DLD1 (cell line): Measurements from ENCODE around the gene ANKRD18A.

Experiments used
- in situ Hi-C: cut with HindIII; loops from 2 replicates; pipeline ENCODE4 v1.10.0; 2017; ENCODE audit warnings: low sequenced_read_pairs

ANKRD18A gene

GRCh38 chr9:38620483-38621433 is at the start of gene ANKRD18A:
TSS of gene ANKRD18A (minus strand) at chr9:38620596. CDS start at chr9:38620285, 311 bp downstream.
- in situ Hi-C loops = no loop called here

DNA sequence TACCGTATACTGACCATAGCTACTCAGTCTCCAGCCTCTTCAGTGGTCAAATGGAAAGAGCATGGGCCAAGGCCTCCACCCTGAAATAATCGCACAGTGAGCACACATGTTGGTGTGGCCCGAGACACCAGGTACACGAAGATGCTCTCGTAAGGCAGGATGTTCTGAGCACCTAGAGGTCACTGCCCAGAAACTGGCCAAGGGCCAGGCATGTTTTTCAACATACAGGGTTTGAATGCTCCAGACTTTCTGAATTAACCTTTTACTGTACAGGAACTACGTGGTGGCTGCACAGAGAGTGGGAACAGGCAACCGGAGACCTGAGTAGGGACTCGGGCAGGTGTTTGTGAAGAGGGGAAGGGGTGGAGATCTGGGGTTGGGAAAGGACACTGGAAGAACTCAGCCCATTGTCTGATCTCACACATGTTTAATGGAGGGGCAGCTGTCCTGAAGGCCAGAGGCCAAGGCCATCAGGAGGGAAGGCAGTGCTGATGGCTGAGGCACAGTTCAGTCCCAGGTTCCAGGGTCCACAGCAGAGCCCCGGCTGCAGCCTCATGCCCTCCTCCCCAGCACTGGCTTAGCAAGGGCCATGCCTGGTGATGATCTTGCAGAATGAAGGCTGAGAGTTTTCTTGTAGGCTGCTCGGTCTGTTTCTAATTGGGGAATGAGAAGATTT is 48.5 kb upstream of the ANKRD18A start:
- in situ Hi-C loops = no loop called here

DNA sequence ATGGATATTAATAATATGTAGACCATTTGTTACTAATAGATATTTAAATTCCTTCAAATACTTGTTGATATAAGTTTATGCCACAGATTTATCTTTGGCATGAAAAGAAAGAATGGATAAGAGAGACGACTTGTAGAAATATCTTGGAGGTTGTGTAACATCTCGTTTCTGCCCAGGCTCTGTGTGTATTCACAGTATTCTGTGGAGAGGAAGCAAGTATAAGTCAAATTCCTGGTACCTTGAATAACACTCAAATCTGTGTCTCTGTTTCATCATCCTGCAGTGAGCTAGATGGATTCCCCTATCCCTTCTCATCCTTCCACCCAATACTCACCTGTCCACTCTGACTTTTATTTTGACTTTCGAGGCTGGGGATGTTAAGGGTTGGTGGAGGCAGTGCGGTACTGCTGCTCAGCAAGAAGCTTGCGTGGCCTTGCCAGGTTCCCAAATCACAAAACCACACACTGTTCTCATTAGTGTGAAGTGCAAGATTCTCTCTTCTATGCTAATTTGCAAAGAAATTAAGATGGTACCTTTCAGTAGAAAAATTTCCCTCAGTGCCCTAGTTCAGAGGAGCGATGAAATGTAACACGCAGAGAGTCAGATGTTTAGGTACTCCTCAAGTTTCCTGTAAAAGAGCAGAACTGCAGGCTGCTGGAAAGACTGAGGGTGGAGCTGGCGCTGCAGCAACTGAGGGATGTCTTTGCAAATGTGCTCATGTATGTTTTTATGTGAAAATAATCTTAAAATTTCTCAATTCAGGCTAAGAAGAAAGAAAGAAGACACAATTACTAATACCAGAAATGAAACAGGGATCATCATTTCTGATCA is 42.6 kb upstream of the ANKRD18A start:
- in situ Hi-C loops = no loop called here

- in situ Hi-C loops = no loop called here
These were observed 39.1 kb upstream of the ANKRD18A start for GRCh38 chr9:38659538-38659937.

GRCh38 chr9:38656896-38657295 is 36.5 kb upstream of the ANKRD18A start:
- in situ Hi-C loops = no loop called here

- in situ Hi-C loops = no loop called here
These were observed 32.1 kb upstream of the ANKRD18A start for GRCh38 chr9:38652486-38652885.

DNA sequence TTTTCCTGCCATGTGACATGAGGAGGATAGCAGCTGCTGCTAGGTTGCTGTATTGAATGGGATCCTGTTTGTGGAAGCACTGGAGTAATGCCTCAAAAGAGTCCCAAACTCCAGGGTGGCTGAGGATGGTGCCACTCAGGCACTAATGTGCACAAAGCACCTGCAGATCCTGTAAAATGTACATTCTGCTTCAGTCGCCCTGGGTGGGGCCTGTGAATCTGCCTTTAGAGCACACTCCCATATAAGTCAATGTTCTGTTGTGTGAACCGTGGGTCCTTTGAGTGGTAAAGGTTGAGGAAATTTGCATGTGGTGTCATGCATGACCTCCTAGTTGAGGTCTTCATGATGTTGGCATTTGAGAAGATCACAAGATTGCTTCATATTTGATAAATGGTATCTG is 31.6 kb upstream of the ANKRD18A start:
- in situ Hi-C loops = no loop called here

GRCh38 chr9:38651400-38652042 is 31.1 kb upstream of the ANKRD18A start:
- in situ Hi-C loops = no loop called here

DNA sequence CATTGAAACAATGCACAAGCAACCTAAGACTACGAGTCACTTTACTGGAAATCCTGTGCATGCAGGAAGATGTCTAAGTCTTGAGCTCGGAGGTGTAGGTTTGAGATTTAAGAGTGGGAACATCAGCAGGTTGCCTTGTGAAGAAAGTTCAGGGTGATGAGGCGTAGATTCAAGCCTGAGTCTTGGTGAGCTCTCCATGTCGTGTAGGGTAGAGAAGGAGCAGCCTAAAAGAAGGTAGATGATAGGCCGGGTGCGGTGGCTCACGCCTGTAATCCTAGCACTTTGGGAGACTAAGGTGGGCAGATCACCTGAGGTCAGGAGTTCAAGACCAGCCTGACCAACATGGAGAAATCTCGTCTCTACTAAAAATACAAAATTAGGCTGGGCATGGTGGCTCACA is 30.2 kb upstream of the ANKRD18A start:
- in situ Hi-C loops = no loop called here

- in situ Hi-C loops = no loop called here
These were observed 29.5 kb upstream of the ANKRD18A start for GRCh38 chr9:38649731-38650363.

DNA sequence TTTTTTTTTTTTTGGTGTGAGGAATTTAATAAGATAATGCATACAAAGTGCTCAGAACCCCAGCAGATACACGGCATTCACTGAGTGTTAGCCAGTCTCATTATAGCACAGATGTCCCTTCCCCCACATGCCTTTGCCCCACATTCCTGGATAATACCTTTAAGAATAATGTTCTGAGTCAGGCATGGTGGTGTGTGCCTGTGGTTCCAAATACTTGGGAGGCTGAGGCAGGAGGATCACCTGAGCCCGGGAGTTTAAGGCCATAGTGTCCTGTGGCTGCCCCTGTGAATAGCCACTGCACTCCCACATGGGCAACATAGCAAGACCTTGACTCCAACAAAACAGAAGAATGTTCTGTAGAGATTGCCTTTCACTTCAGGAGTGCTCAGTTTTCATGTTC is 24.2 kb upstream of the ANKRD18A start:
- in situ Hi-C loops = no loop called here

- in situ Hi-C loops = no loop called here
These were observed 23.4 kb upstream of the ANKRD18A start for GRCh38 chr9:38643815-38644173.

DNA sequence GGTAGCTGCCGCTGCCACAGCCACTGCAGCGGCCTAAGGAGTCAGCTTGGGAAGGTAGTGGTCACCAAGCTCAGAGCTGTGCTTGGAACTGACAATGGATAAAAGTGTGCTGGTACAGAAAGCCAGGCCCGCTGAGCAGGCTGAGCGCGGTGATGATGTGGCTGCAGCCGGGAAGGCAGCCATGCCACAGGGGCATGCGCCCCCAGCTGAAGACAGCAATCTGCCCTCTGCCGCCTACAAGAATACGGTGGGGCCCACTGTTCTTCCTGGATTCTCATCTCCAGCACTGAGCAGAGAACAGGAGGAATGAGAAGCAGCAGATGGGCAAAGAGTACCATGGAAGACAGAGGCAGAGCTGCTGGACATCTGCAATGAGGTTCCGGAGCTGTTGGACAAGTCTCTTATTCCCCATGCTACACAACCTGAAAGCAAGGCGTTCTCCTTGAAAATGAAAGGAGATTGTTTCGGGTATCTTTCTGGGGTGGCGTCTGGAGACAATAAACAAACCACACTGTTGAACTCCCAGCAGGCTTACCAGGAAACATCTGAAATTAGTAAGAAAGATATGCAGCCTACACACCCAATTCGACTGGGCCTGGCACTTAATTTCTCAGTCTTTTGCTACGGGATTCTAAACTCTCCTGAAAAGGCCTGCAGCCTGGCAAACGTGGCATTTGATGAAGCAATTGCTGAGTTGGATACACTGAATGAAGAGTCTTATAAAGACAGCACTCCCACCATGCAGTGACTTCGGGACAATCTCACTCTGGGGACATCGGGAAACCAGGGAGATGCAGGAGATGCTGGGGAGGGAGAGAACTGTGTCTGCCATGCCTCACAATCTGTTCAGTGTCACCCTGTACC is 22.8 kb upstream of the ANKRD18A start:
- in situ Hi-C loops = no loop called here

DNA sequence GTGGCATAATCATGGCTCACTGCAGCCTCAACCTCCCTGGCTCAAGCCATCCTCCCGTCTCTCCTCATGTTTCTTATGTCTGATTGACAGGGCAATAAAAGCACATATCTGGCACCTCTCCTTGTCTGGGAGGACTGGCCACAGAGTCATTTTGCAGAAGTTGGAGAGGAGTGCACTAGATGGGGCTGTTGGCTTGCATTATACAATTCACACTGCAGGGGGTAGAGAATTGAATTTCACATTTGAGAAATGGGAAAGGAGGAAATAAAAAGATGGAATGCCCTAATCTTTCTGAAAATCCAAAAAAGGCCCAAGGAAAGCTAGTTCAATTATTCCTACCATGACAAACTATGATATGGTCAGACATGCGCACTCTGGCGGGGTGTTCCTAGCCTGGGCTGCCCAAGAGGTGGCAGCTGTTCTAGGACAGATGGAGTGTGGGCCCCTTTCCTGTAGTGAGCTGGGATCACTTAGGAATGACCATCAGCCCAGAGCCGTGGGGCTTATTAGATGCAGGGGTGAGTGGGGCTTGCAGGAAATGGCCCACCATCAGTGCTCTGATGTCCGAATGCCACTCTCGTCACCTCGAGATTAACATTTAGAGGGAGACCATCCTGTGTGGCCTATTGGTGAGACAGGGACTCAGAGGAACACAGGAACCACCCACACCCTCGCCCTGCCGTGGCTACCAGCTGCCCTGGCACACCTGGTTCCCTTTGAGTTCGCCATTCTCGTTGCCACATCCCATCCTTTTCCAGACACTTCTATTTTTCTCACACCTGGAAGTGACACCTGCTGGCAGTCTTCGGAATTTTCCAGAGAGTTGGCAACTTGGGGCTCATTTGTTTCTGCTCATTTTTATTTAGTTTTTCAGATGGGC is 21.8 kb upstream of the ANKRD18A start:
- in situ Hi-C loops = no loop called here

DNA sequence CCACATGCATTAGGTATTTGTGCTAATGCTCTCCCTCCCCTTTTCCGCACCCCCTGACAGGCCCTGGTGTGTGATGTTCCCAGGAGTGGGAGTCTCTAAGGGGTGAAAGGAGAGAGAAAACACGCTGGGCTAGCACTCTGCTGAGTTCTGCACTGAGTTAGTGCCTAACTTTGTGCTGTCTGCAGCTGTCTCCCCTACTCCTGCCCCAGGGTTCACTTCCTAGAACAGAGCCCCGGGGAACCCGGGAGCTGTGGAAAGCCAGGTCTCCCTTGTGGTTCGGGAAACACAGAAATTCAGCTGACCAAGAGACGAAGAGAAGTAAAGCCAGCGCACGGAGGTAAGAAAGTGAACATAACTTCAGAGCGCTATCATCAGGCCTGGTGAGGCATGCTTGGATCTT is 20.7 kb upstream of the ANKRD18A start:
- in situ Hi-C loops = no loop called here

GRCh38 chr9:38639577-38639940 is 19.2 kb upstream of the ANKRD18A start:
- in situ Hi-C loops = no loop called here

- in situ Hi-C loops = no loop called here
These were observed 18.6 kb upstream of the ANKRD18A start for GRCh38 chr9:38638881-38639576.

DNA sequence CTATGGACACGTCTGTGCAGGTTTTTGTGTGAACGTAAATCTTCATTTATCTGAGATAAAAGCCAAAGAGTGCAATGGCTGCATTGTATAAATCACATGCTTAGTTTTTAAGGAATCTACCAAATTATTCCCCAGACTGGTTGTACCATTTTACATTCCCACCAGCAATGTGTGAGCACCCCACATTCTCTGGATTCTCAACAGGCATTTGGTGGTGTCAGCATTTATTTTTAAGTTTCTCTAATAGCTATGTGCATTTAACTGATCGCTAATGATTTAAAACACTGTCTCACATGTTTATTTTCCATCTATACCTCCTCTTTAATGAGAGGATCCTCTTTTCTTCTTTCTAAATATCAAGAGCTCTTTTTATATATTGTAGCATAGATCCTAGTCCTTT is 13.9 kb upstream of the ANKRD18A start:
- in situ Hi-C loops = no loop called here
